ENCODE results near the gene RNF214.
"Not testable (repeated sequence)": the region's sequence is repeated elsewhere in the genome, so short reads cannot be mapped to it uniquely, and the experiment has no call there.

RNF214 gene

DNA sequence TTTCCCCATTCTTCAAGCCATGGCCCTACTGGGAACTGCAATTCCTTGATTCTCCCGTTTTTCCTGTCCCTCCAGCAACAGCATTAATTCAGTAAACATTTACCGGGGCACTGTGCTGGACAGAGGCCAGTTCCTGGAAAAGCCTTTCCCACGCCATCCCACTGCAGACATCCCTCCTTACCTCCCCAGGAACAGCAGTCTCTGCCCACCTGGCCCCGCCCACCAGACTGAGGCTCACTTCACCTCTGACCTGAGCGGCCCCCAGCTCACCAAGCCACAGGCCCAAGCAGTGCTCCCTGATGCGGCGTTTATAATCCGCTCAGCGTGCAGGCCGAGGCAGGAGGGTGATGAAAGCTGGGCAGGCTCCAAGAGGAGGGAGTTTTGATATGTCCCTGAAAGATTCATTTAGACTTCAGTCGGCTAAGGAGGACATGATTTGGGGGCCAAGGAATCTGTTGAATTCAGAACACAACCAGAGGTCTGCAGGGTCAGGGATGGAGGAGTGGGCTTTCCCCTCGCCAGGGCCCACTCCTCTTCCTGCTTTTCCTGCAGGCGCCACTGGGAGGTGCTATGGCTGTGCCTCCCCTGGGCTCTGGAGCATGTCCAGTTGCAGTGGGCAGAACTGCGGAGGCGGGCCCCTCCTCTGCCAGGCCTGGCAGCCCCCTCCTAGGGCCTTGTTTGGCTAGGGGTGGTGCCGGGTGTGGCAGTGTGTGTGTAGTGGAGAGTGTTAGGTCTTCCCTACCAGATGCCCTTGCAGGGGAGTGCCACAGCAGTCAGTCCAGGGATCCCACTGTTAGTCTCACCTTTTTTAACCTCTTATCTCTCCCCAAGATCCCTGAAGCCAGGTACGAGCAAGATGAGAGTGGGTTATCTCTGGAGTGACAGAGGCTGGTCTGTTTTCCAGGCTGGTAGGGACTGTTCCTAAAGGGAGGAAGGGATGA lies 34.7 kb upstream of the RNF214 start:
- DNase-seq (ENCODE audit: low spot score) = no peak

DNA sequence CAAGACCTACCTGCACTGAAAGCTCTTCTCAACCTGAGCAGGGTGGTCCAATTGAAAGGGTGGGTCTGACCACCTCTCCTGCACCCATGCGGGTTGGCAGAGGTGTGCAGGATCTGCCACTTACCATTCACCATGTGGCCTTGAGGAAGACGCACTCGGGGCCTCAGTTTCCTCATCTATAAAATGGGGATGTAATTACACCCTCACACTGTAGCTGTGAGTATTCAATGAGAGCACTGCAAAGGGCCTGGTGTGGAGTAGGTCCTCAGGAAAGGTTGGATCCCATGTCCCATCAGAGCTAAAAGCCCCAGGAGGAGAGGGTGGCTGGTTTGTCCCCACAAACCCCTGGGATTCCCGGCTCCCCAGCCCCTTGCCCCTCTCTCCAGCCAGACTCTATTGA lies 33.9 kb upstream of the RNF214 start:
- DNase-seq (ENCODE audit: low spot score) = no peak

GRCh38 chr11:117199053-117199915 lies 33.2 kb upstream of the RNF214 start, which contains the start of gene TAGLN:
Gene TAGLN (plus strand): TSS chr11:117199370. CDS start chr11:117203014, 3,644 bp downstream.
- DNase-seq (ENCODE audit: low spot score) = no peak

DNA sequence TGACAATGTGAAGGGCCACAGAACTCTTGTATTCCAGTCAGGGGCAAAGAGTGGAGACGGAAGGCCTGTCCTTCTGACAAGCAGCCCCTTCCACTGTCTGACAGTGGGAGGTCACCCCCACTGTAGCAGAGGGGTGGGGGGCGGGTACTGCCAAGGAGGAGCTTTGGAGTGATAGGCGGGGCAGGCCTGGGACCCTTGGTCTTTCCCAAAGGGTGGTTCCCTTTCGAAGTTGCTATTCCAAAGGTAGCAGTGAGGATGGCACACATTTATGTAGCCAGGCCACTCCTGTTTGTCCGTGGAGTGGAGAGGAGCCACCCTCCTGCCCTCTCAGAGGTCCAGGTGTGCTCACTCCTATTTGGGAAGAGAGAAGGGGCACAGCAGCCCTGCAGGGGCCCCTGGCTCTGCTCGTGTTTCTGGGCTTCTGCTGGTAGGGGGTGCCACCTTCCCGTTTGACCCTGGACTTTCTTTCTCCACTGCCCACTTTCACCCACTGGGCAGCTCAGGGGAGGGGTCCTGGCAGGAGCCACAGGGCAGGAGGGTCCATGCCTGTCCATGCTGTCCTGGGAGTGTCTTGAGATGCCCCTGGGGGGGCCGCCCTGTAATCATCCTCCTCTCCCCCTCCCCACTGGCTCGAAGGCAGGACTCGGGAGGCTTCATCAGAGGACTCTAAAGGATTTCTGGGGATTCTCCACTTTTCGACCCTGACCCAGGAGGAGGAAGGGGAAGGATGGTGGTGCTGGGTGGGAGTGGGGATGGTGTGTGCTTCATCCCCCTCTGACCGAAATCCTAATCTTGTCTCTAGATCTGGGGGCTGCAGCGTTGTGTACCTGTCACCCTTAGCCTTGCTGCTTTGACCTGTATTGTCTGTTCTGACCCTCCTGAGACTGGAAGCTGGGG lies 32.3 kb upstream of the RNF214 start:
- no peak for DNase-seq (ENCODE audit: low spot score)

DNA sequence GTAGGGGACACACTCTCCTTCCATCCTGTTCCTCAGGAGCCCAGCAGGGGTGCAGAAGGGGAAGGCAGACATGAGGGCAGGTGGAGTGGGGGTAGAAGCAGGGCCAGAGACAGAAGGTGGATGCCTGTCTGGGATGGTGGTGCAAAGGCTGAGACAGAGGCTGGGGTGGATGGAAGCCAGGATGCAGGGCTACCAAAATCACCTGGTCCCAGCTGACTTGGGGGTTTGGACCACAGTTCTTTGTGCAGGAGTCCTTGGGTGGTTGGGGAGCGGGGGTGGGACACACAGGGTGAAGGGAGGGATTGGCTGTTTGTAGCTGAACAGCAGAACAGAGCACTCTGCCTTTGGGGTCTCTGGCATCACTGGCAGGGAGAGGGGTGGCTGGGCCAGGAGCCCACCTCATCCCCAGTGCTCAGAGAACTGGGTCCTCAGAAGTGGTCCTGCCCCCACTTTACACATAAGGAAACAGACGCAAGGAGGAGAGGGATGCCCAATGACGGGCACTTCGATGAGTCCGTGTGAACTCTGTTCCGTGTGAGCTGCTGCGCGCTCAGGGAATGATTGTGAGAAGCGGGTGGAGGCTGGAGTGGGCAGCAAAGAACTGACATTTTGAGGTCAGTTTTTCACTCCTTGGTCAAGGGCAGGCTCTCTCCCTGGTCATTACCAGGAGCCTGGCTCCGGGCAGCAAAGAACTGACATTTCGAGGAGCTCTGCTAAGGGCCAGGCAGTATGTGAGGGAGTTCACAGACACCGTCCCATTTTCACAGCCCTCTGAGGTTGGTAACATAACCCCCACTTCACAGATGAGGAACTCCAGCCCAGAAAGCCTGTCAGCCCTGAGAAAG lies 31.4 kb upstream of the RNF214 start:
- DNase-seq (ENCODE audit: low spot score) = no peak

DNA sequence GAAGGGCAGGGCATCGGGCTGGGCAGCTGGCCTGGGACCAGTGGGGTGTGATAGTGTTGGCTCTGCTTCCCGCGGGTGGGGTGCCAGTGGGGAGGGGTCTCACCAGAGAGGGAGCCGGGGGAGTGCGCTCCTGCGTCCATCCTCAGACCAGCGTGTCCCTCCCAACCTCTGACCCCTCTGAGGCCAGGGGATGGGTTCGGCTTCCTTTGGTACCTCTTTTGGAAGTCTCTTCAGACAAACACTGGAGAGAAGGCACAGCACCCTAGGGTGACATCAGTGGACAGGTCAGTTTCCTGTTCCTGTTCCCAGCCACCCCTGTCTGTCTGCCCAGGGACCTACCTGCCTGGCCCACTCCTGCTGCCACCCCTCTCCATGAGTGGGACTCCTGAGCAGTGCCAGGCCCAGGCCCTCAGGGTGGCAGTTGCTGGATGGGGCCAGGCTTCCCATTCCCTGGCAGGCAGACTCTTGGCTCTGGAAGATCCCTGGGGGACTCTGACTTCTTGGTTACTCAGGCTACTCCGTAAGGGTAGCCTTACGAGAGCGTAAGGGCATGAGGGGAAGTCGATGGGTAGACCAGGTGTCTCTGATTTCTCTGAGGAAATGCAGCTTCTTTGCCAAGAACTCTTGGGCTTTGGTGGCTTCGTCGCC lies 30.7 kb upstream of the RNF214 start:
- DNase-seq (ENCODE audit: low spot score) = no peak

GRCh38 chr11:117202386-117203068 lies 29.9 kb upstream of the RNF214 start:
- DNase-seq (ENCODE audit: low spot score) = no peak

GRCh38 chr11:117203069-117203407 lies 29.4 kb upstream of the RNF214 start:
- no peak for DNase-seq (ENCODE audit: low spot score)

GRCh38 chr11:117204283-117205080 lies 28.0 kb upstream of the RNF214 start:
- no peak for DNase-seq (ENCODE audit: low spot score)

GRCh38 chr11:117205211-117205818 lies 27.2 kb upstream of the RNF214 start:
- no peak for DNase-seq (ENCODE audit: low spot score)

GRCh38 chr11:117206111-117206510 lies 26.4 kb upstream of the RNF214 start:
- not testable (repeated sequence) for DNase-seq (ENCODE audit: low spot score)

- not testable (repeated sequence) for DNase-seq (ENCODE audit: low spot score)
Observed at GRCh38 chr11:117206859-117207258, 25.6 kb upstream of the RNF214 start.

DNA sequence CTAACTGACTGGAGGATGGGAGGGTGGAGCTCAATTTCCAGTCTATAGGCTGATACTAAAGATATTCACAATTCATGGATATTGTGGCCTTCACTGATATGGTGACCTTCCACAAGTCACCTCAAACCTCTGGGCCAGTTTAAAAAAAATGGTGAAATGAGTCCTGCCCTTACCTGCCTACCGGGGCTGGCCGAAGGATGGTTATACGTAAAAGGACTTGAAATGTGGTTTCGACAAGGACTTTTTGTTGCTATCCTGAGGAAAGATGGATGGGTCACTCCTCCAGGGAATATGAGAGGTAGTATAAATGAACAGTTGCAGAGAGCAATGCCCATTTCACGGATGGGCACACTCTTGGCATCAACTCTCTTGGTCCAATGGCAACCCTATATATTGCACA lies 25.0 kb upstream of the RNF214 start:
- DNase-seq (ENCODE audit: low spot score) = not testable (repeated sequence)

GRCh38 chr11:117208710-117209109 lies 23.8 kb upstream of the RNF214 start:
- DNase-seq (ENCODE audit: low spot score) = not testable (repeated sequence)

DNA sequence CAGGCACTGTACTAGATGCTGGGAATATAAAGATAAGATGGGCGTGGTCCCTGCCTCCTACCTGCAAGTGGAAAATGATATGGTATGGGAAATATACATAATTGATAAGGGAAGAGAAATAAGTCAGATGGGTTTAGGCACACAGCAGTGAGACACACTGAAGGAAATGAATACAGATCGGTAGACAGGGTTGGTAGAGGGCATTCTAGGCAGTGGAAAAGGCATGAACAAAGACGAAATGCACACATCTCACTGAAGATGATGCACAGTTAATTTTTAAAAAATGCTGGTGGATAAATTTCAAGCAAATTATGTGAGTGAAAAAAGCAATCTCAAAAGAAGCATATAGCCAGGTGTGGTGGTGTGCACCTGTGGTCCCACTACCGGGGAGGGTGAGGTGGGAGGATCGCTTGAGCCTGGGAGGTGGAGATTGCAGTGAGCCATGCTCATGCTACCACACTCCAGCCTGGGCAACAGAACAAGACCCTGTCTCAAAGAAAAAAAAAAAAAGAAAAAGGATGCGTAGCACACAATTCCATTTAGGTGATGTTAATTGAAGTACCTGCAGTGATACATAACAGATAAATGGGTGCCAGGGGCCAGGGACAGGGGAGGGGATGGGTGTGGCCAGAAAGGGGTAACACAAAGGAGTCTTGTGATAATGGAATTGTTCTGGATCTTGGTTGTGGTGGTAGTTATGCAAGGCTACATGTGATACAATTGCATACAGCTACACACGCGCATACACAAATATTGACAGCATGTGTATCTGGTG lies 22.9 kb upstream of the RNF214 start:
- not testable (repeated sequence) for DNase-seq (ENCODE audit: low spot score)

DNA sequence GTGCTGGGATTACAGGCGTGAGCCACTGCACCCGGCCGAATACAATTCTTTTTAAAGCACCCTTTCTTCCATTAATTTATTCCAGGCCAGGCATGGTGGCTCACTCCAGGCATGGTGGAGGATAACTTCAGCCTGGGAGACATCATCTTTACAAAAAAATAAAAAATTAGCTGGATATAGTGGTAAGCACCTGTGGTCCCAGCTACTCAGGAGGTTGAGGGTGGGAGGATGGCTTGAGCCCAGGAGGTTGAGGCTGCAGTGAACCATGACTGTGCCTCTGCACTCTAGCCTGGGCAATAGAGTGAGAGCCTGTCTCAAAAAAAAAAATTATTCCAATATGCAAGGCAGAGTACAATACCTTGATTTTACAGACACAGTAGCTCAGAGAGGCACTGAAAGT lies 21.9 kb upstream of the RNF214 start:
- no peak for DNase-seq (ENCODE audit: low spot score)

DNA sequence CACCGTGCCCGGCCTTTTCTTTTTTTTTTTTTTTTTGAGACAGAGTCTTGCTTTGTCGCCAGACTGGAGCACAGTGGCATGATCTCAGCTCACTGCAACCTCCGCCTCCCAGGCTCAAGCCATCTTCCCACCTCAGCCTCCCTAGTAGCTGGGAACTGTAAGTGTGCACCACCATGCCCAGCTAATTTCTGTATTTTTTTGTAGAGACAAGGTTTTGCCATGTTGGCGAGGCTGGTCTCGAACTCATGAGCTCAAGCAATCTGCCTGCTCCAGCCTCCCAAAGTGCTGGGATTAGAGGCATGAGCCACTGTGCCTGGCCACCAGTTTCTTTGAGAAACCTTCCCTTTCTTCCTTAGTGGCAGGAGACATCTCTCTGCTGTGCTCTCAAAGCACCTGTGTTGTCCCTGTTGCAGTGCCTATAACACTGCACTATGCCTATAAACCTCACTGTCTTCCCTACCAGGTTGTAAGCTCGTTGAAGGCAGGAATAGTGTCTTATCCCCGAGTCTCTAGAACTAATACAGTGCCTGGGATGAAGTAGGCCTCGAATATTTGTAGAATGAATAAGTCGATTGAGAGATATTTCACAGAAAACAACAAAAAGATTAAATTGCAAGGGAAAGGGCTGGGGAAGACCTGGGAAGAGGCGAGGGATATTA lies 19.6 kb upstream of the RNF214 start:
- DNase-seq (ENCODE audit: low spot score) = no peak
